K562 (cell line): ENCODE measurements around the gene MMP2. TPM values are rescaled to one million over a fixed set of nuclear protein-coding genes. Genes with fewer than 3 reads are reported as not detected.

ENCODE experiments used
- FOS ChIP-seq: IDR thresholded peaks from 3 replicates; pipeline ENCODE4 v1.6.1; 2011; ENCODE audit not compliant: insufficient read length; ENCODE audit errors: extremely low read depth
- MAFF ChIP-seq: IDR thresholded peaks from 2 replicates; pipeline ENCODE4 v1.6.1; 2012; ENCODE audit warnings: low read length, improper control_type of control experiment
- MCM2 ChIP-seq: fragments of 450-650 bp; IDR thresholded peaks from 2 replicates; pipeline ENCODE4 v1.6.1; 2017; ENCODE audit warnings: low read depth, mild to moderate bottlenecking
- NFRKB ChIP-seq: fragments of 450-650 bp; IDR thresholded peaks from 2 replicates; pipeline ENCODE4 v1.6.1; 2016; ENCODE audit warnings: low read depth
- NR1H2 ChIP-seq: sonication (generic); formaldehyde crosslinking; IDR thresholded peaks from 2 replicates; pipeline ENCODE4 v1.4.0; 2020; ENCODE audit warnings: mild to moderate bottlenecking, missing genetic modification reagents
- SMAD3 ChIP-seq: fragments of 450-650 bp; formaldehyde crosslinking; conservative IDR thresholded peaks from 2 replicates; pipeline ENCODE4 v1.4.0; 2020; ENCODE audit warnings: mild to moderate bottlenecking
- SMARCB1 ChIP-seq: IDR thresholded peaks from 2 replicates; pipeline ENCODE4 v1.6.1; 2011; ENCODE audit warnings: improper control_type of control experiment, low read depth; ENCODE audit not compliant: insufficient read length
- ZBTB1 ChIP-seq: sonication (generic); formaldehyde crosslinking; IDR thresholded peaks from 2 replicates; pipeline ENCODE4 v1.8.1; 2023; ENCODE audit warnings: missing genetic modification reagents, low read depth, mild to moderate bottlenecking, borderline replicate concordance
- ZNF707 ChIP-seq: fragments of 250-450 bp; sonication (Bioruptor Pico); conservative IDR thresholded peaks from 2 replicates; pipeline ENCODE4 v1.8.0; 2022; ENCODE audit warnings: inconsistent platforms, mild to moderate bottlenecking, moderate library complexity
- polyA plus RNA-seq, 8 experiments: library from polyadenylated mRNA; depleted of rRNA in 4 of 8; stranded (reverse) in 5 of 8; unstranded in 3 of 8; fragments of >200 nt; fragmentation: Nextera tagmentation in 2 of 8; fragmentation: Illumina TruSeq in 1 of 8; extraction: Ambion mirVana in 2 of 8; extraction: Trizol in 1 of 8; gene quantifications; 2 replicates each; pipeline versions ENCODE4 v1.2.1 to v1.2.3, GENCODE V29; 2011 to 2014; ENCODE audit warnings: inconsistent platforms in 1 of 8, missing spikeins in 1 of 8
- total RNA-seq, 7 experiments: library from RNA; depleted of rRNA in 6 of 7; stranded (reverse); fragments of >200 nt in 6 of 7; fragmentation: Illumina TruSeq in 2 of 7; extraction: Trizol in 2 of 7; gene quantifications; 2 replicates each; pipeline versions ENCODE4 v1.2.1 to v1.2.3, GENCODE V29; 2011 to 2021; ENCODE audit warnings: low replicate concordance in 1 of 7
- TF ChIP-seq, protein P1 (sequence below), 3 experiments: fragments of 200-800 bp in 1 of 3; fragments of 250-450 bp in 1 of 3; fragments of 450-650 bp in 1 of 3; sonication (Bioruptor Pico) in 1 of 3; sonication (Bioruptor generic) in 1 of 3; formaldehyde crosslinking in 1 of 3; IDR thresholded peaks; 2 replicates each; pipeline versions ENCODE4 v1.6.1 to v1.8.0; 2016 to 2022; ENCODE audit warnings: mild to moderate bottlenecking in 2 of 3, missing genetic modification characterization in 2 of 3, missing compliant biosample characterization in 1 of 3, moderate library complexity in 1 of 3
- TF ChIP-seq, protein P2 (sequence below): fragments of 250-450 bp; sonication (Bioruptor Pico); IDR thresholded peaks from 2 replicates; pipeline ENCODE4 v1.4.0; 2020; ENCODE audit warnings: borderline replicate concordance
- TF ChIP-seq, protein P3 (sequence below): fragments of 250-450 bp; sonication (Bioruptor Pico); IDR thresholded peaks from 2 replicates; pipeline ENCODE4 v1.4.0; 2020
- TF ChIP-seq, protein P4 (sequence below): sonication (generic); formaldehyde crosslinking; IDR thresholded peaks from 2 replicates; pipeline ENCODE4 v1.4.0; 2020; ENCODE audit warnings: mild to moderate bottlenecking, missing genetic modification reagents
- TF ChIP-seq, protein P5 (sequence below): sonication (generic); IDR thresholded peaks from 2 replicates; pipeline ENCODE4 v1.6.1; 2016

The MMP2 gene
- total and polyA plus RNA-seq, 9 of the 15 experiments (the other 6 are each of a cell fraction or from before 2014, with no cell fraction given), result 0.05 to 0.53 TPM; not detected in 7

DNA sequence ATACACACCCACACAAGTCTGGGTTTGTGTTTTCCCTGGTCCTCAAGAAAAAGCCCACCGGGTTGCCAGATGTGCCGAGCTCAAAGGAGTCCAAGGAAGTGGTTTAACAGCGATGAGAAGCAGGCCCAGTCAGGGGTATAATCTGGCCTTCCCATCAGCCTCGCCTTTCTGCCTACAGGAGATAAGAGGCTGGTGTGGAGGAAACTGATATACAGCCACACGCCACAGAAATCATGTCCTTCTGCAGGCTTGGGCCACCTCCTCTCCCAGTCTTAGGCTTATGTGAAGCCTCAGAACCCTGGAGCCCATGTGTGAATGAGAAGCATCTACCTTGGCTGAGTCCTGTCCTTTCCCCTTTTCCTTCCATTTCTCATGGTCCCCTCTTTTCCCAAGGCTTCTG lies 43.6 kb upstream of the MMP2 start (continued):
- TF ChIP-seq SMAD3, result 0 out of 2 replicates have a peak, but pooled peaks have one; percentile 76
- no peak for TF ChIP-seq ZBTB1 (CRISPR knock-in tag)
- TF ChIP-seq NFRKB, result no peak
- no peak for TF ChIP-seq FOS
- TF ChIP-seq, protein P1, sequence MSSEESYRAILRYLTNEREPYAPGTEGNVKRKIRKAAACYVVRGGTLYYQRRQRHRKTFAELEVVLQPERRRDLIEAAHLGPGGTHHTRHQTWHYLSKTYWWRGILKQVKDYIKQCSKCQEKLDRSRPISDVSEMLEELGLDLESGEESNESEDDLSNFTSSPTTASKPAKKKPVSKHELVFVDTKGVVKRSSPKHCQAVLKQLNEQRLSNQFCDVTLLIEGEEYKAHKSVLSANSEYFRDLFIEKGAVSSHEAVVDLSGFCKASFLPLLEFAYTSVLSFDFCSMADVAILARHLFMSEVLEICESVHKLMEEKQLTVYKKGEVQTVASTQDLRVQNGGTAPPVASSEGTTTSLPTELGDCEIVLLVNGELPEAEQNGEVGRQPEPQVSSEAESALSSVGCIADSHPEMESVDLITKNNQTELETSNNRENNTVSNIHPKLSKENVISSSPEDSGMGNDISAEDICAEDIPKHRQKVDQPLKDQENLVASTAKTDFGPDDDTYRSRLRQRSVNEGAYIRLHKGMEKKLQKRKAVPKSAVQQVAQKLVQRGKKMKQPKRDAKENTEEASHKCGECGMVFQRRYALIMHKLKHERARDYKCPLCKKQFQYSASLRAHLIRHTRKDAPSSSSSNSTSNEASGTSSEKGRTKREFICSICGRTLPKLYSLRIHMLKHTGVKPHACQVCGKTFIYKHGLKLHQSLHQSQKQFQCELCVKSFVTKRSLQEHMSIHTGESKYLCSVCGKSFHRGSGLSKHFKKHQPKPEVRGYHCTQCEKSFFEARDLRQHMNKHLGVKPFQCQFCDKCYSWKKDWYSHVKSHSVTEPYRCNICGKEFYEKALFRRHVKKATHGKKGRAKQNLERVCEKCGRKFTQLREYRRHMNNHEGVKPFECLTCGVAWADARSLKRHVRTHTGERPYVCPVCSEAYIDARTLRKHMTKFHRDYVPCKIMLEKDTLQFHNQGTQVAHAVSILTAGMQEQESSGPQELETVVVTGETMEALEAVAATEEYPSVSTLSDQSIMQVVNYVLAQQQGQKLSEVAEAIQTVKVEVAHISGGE (CRISPR knock-in tag; IDR thresholded peaks at IDR 0.05), result peak in 1 of 3 experiments; percentile 66; a peak in 2 of 6 replicates
- no peak for TF ChIP-seq MAFF
- TF ChIP-seq SMARCB1, result no peak
- TF ChIP-seq, protein P2, sequence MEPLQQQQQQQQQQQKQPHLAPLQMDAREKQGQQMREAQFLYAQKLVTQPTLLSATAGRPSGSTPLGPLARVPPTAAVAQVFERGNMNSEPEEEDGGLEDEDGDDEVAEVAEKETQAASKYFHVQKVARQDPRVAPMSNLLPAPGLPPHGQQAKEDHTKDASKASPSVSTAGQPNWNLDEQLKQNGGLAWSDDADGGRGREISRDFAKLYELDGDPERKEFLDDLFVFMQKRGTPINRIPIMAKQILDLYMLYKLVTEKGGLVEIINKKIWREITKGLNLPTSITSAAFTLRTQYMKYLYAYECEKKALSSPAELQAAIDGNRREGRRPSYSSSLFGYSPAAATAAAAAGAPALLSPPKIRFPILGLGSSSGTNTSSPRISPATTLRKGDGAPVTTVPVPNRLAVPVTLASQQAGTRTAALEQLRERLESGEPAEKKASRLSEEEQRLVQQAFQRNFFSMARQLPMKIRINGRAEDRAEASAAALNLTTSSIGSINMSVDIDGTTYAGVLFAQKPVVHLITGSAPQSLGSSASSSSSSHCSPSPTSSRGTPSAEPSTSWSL, result no peak
- no peak for TF ChIP-seq ZNF707
- no peak for TF ChIP-seq MCM2
- TF ChIP-seq, protein P3, sequence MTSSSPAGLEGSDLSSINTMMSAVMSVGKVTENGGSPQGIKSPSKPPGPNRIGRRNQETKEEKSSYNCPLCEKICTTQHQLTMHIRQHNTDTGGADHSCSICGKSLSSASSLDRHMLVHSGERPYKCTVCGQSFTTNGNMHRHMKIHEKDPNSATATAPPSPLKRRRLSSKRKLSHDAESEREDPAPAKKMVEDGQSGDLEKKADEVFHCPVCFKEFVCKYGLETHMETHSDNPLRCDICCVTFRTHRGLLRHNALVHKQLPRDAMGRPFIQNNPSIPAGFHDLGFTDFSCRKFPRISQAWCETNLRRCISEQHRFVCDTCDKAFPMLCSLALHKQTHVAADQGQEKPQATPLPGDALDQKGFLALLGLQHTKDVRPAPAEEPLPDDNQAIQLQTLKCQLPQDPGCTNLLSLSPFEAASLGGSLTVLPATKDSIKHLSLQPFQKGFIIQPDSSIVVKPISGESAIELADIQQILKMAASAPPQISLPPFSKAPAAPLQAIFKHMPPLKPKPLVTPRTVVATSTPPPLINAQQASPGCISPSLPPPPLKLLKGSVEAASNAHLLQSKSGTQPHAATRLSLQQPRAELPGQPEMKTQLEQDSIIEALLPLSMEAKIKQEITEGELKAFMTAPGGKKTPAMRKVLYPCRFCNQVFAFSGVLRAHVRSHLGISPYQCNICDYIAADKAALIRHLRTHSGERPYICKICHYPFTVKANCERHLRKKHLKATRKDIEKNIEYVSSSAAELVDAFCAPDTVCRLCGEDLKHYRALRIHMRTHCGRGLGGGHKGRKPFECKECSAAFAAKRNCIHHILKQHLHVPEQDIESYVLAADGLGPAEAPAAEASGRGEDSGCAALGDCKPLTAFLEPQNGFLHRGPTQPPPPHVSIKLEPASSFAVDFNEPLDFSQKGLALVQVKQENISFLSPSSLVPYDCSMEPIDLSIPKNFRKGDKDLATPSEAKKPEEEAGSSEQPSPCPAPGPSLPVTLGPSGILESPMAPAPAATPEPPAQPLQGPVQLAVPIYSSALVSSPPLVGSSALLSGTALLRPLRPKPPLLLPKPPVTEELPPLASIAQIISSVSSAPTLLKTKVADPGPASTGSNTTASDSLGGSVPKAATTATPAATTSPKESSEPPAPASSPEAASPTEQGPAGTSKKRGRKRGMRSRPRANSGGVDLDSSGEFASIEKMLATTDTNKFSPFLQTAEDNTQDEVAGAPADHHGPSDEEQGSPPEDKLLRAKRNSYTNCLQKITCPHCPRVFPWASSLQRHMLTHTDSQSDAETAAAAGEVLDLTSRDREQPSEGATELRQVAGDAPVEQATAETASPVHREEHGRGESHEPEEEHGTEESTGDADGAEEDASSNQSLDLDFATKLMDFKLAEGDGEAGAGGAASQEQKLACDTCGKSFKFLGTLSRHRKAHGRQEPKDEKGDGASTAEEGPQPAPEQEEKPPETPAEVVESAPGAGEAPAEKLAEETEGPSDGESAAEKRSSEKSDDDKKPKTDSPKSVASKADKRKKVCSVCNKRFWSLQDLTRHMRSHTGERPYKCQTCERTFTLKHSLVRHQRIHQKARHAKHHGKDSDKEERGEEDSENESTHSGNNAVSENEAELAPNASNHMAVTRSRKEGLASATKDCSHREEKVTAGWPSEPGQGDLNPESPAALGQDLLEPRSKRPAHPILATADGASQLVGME (CRISPR knock-in tag), result no peak
- TF ChIP-seq, protein P4, sequence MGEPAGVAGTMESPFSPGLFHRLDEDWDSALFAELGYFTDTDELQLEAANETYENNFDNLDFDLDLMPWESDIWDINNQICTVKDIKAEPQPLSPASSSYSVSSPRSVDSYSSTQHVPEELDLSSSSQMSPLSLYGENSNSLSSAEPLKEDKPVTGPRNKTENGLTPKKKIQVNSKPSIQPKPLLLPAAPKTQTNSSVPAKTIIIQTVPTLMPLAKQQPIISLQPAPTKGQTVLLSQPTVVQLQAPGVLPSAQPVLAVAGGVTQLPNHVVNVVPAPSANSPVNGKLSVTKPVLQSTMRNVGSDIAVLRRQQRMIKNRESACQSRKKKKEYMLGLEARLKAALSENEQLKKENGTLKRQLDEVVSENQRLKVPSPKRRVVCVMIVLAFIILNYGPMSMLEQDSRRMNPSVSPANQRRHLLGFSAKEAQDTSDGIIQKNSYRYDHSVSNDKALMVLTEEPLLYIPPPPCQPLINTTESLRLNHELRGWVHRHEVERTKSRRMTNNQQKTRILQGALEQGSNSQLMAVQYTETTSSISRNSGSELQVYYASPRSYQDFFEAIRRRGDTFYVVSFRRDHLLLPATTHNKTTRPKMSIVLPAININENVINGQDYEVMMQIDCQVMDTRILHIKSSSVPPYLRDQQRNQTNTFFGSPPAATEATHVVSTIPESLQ (CRISPR knock-in tag), result no peak
- TF ChIP-seq NR1H2 (CRISPR knock-in tag), result no peak
- TF ChIP-seq, protein P5, sequence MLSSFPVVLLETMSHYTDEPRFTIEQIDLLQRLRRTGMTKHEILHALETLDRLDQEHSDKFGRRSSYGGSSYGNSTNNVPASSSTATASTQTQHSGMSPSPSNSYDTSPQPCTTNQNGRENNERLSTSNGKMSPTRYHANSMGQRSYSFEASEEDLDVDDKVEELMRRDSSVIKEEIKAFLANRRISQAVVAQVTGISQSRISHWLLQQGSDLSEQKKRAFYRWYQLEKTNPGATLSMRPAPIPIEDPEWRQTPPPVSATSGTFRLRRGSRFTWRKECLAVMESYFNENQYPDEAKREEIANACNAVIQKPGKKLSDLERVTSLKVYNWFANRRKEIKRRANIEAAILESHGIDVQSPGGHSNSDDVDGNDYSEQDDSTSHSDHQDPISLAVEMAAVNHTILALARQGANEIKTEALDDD, result no peak
